Measurements from ENCODE around the gene QRICH1. TPM values are rescaled to one million over a fixed set of nuclear protein-coding genes. Genes with fewer than 3 reads are reported as not detected.
"Not testable (repeated sequence)": the region's sequence is repeated elsewhere in the genome, so short reads cannot be mapped to it uniquely, and the experiment has no call there.

QRICH1 gene
- total RNA-seq, 2 donors from 2014 or later, result 59.8 to 76.0 TPM

GRCh38 chr3:49012441-49013017, 81.3 kb downstream of the QRICH1 start:
- H3K36me3 ChIP-seq, result peaks cover 10% of the 10 kb centered on the region
- H3K27me3 ChIP-seq, result no peaks in the 10 kb centered on the region
- no peaks in the 10 kb centered on the region for H3K9me3 ChIP-seq
- intact Hi-C loops (cut with DNase I), result no loop called here
- no peak overlapping the region for H3K9ac ChIP-seq (ENCODE audit: low read depth in 2 of 2, low read length in 2 of 2)
- DNase-seq, result no peak
- no peak for TF ChIP-seq CTCF (IDR thresholded peaks at IDR 0.05)
- peaks cover 6% of the 10 kb centered on the region for H3K4me1 ChIP-seq
- H3K27ac ChIP-seq, result no peak overlapping the region
- no peak overlapping the region for H3K4me3 ChIP-seq

- Histone ChIP-seq H3K27ac (no peak overlapping the region), H3K4me3 (no peak overlapping the region)
These were observed 84.5 kb downstream of the QRICH1 start for GRCh38 chr3:49009396-49009795.

GRCh38 chr3:49008627-49009026, 85.2 kb downstream of the QRICH1 start:
- intact Hi-C loops (cut with DNase I); H3K36me3 ChIP-seq; H3K4me1 ChIP-seq; H3K4me3 ChIP-seq; H3K27me3 ChIP-seq; H3K9me3 ChIP-seq; DNase-seq: not testable (repeated sequence)
- peak overlapping the region in 1 of 2 donors; percentile 82 for H3K9ac ChIP-seq (ENCODE audit: low read depth in 2 of 2, low read length in 2 of 2)
- H3K27ac ChIP-seq, result peak overlapping the region; percentile 99

More at GRCh38 chr3:49009396-49009795, 84.5 kb downstream of the QRICH1 start:
- no peaks in the 10 kb centered on the region for H3K27me3 ChIP-seq
- H3K9ac ChIP-seq (ENCODE audit: low read depth in 2 of 2, low read length in 2 of 2), result no peak overlapping the region
- H3K4me1 ChIP-seq, result peaks cover 7% of the 10 kb centered on the region
- TF ChIP-seq CTCF (IDR thresholded peaks at IDR 0.05), result no peak
- H3K36me3 ChIP-seq, result peaks cover under 1% of the 10 kb centered on the region
- intact Hi-C loops (cut with DNase I), result no loop called here
- DNase-seq, result no peak
- no peaks in the 10 kb centered on the region for H3K9me3 ChIP-seq

GRCh38 chr3:49007771-49008528, 85.9 kb downstream of the QRICH1 start:
- intact Hi-C loops (cut with DNase I), result no loop called here

GRCh38 chr3:49007068-49007770, 86.7 kb downstream of the QRICH1 start, which contains the start of gene WDR6:
Gene WDR6 (plus strand): TSS chr3:49007391. CDS start chr3:49007432, 41 bp downstream.
- peaks cover 7% of the 10 kb centered on the region for H3K4me1 ChIP-seq
- TF ChIP-seq CTCF (IDR thresholded peaks at IDR 0.05), result peak; percentile 39

More at GRCh38 chr3:49007771-49008528, 85.9 kb downstream of the QRICH1 start:
- H3K27ac ChIP-seq, result peak overlapping the region; percentile 99
- H3K27me3 ChIP-seq, result no peaks in the 10 kb centered on the region
- H3K9me3 ChIP-seq, result no peaks in the 10 kb centered on the region
- H3K36me3 ChIP-seq, result no peaks in the 10 kb centered on the region
- H3K4me1 ChIP-seq, result peaks cover 7% of the 10 kb centered on the region
- peak; percentile 96 for DNase-seq
- no peak for TF ChIP-seq CTCF (IDR thresholded peaks at IDR 0.05)
- peak overlapping the region; percentile 78 for H3K4me3 ChIP-seq
- H3K9ac ChIP-seq (ENCODE audit: low read depth in 2 of 2, low read length in 2 of 2), result peak overlapping the region; percentile 87 to 92

More at GRCh38 chr3:49007068-49007770, 86.7 kb downstream of the QRICH1 start, which contains the start of gene WDR6:
- Histone ChIP-seq H3K9ac (ENCODE audit: low read depth in 2 of 2, low read length in 2 of 2) (peak within 1 kb of the TSS; percentile 87 to 92), H3K36me3 (no peaks in the 10 kb centered on the region), H3K9me3 (no peaks in the 10 kb centered on the region), H3K27me3 (no peaks in the 10 kb centered on the region), H3K27ac (peak within 1 kb of the TSS; percentile 99), H3K4me3 (peak within 1 kb of the TSS; percentile 78)
- intact Hi-C loops (cut with DNase I), result no loop called here
- DNase-seq, result peak; percentile 97
